ENCODE data around the gene SYT12.
A peak's percentile ranks its signal among the peaks of the same experiment; 100 is the strongest.
"Not testable (repeated sequence)": the region's sequence is repeated elsewhere in the genome, so short reads cannot be mapped to it uniquely, and the experiment has no call there.

The SYT12 gene

DNA sequence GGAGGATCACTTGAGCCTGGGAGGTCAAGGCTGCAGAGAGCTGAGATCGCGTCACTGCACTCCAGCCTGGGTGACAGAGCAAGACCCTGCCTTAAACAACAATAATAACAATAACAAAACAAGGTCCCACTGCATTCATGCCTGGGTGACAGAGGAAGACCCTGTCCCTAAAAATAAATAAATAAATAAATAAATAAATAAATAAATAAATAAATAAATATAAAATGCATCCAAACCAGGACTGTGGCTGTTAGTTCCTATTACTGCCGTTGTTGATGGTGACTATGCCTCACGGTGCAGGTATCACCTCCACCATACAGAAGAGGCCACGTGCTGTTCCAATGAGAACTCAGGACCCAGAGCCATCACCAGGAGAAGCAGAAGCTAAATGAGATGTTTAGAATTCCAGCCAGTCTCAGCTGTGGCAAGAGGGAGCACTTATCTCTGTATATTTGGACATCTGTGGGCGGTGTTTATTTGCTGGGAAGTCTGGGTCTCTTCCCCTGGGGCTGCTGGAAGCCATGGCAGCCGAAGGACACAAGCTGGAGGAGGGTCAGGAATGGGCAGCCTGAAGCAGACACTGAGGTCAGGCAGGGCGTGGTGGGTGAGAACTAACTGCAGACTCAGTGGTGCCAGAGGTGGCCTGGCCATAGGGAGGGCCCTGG lies 26.2 kb upstream of the SYT12 start:
- DNase-seq (ENCODE audit: low read depth, low spot score) = no peak

DNA sequence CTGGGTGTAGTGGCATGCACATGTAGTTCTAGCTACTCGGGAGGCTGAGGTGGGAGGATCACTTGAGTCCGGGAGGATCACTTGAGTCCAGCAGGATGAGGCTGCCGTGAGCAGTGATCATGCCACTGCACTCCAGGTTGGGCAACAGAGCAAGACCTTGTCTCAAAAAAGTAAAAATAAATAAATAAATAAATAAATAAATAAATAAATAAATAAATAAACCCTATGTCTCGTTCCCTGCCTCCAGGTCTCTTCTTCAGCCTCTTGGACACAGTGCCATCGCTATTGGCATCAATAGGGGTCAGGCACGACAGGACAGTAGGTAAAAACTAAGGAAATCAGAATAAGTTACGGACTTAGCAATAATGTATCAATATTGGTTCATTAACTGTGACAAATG lies 23.4 kb upstream of the SYT12 start:
- DNase-seq (ENCODE audit: low read depth, low spot score) = no peak

GRCh38 chr11:67001332-67001731 lies 21.6 kb upstream of the SYT12 start:
- no peak for DNase-seq (ENCODE audit: low read depth, low spot score)

DNA sequence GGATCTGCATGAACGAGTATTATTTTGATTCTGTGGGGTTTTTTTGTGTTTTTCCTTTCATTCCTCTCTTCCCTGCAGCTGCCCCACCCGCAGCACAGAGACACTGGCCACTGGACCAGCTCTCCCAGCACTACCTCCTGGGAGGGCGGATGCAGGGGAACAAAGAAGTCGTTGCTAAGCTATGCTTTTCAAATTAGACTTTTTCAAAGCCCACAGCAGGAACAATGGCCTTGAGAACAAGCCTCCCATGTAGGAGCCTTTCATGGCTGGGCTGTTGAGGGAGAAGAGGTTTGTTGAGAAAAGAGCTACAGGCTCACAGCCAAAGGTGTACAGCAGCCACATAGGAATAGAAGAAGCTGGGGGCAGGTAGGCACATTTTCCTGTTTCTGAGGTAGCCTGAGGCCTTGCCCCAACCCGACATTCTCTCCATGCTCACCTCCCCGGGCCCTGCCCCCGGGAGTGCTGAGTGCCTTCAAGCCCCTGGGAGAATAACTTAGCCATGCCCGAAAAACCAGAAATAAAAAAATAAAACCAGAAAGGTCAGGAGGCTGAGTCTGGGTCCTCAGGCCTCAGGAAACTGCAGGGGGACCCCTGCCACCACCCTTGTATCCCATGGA lies 20.5 kb upstream of the SYT12 start:
- peak; percentile 69 for DNase-seq (ENCODE audit: low read depth, low spot score)

DNA sequence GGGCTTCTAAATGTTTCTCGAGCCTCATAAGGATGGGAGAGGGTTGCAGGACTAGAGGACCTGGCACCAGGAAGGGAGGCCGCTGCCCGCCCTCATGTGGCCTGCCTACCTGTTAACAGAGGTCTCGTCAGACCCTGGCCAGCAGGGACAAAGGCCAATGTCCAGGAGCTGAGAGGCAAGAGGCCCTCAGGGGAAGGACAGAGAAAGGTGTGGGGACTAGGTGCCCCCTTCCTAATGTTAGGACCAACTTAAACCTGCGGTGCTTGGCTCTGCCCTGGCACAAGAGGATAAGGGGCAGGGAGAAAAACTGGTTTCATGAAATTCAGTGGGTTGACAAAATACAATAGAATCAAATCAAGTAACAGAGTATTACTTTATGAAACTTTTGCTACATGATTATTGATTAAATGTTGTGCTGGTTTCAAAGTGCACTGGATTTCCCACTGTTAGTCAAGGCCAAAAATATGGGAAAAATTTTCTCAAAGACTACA lies 20.0 kb upstream of the SYT12 start:
- DNase-seq (ENCODE audit: low read depth, low spot score) = no peak

GRCh38 chr11:67005200-67005599 lies 17.7 kb upstream of the SYT12 start:
- DNase-seq (ENCODE audit: low read depth, low spot score) = not testable (repeated sequence)

GRCh38 chr11:67006029-67006884 lies 16.7 kb upstream of the SYT12 start:
- DNase-seq (ENCODE audit: low read depth, low spot score) = peak; percentile 92

DNA sequence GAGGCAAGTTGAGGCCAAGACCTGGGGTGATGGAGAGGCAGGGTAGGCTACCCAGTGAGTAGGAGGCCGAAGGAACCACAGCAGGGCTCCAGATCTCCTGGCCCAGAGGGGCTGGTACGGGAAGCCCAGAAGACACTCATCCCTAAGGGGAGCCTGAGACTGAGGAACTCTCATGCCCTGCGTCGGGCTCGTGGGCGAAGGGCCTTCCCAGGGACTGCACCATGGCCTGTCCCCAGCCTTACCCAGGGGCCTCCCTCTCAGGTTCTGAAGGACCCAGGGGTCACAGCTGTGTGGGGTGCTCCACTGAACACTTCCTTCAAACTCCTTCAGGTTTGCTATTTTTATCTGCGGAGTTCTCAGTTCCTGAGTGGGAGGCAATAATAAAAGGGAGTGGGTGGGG lies 15.8 kb upstream of the SYT12 start:
- DNase-seq (ENCODE audit: low read depth, low spot score) = no peak

GRCh38 chr11:67010296-67010905 lies 12.5 kb upstream of the SYT12 start:
- DNase-seq (ENCODE audit: low read depth, low spot score) = no peak

DNA sequence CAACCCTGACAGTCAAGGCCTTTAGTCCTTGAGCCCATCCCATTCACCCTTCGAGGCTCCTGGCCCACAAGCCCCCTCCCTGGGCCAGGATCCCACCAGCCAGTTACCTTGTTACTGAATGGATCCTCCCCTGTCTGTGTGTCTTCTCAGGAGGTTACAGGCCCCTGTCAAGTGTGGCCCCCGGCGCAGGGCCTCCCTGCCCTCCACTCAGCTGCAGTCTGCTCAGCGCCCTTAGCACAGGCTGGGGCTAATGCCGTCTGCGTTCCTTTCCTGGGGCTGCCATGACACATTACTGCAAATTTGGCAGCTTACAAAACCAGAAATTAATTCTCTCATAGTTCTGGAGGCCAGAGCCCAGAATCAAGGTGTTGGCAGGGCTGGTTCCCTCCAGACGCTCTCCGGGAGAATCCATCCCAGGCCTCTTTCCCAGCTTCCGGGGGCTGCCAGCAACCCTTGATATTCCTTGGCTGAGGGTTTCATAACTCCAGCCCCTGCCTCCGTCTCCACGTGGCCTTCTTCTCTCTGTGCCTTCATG lies 9.4 kb upstream of the SYT12 start:
- no peak for DNase-seq (ENCODE audit: low read depth, low spot score)

DNA sequence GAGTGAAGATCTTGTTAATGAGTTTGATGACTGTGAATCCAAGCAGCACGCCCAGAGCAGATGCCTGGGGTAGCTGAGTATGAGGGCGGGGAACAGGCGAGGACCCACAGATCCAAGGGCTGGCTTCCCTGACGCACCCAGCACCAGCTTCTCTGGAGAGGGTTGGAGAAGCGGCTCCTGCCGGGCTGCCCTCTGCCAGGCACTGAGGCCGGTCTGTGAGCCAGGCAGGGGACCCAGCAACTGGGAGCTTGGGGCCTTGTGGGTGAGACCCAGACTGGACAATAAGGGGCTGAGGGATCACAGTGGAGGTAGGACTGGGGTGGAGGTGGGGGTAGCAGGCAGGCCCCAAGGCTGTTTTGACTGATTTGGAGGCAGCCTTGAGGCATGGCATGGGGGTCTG lies 8.6 kb upstream of the SYT12 start:
- no peak for DNase-seq (ENCODE audit: low read depth, low spot score)

- no peak for DNase-seq (ENCODE audit: low read depth, low spot score)
Measured at GRCh38 chr11:67015048-67015447, 7.9 kb upstream of the SYT12 start.

GRCh38 chr11:67016550-67016949 lies 6.4 kb upstream of the SYT12 start:
- no peak for DNase-seq (ENCODE audit: low read depth, low spot score)

- DNase-seq (ENCODE audit: low read depth, low spot score) = no peak
Measured at GRCh38 chr11:67020949-67021348, 2.0 kb upstream of the SYT12 start.

- DNase-seq (ENCODE audit: low read depth, low spot score) = no peak
Measured at GRCh38 chr11:67022341-67022933, 497 bp upstream of the SYT12 start.

GRCh38 chr11:67023957-67024353 lies 1.0 kb downstream of the SYT12 start:
- no peak for DNase-seq (ENCODE audit: low read depth, low spot score)

- no peak for DNase-seq (ENCODE audit: low read depth, low spot score)
Measured at GRCh38 chr11:67024410-67024809, 1.5 kb downstream of the SYT12 start.

GRCh38 chr11:67024966-67025365 lies 2.0 kb downstream of the SYT12 start:
- no peak for DNase-seq (ENCODE audit: low read depth, low spot score)

- no peak for DNase-seq (ENCODE audit: low read depth, low spot score)
Measured at GRCh38 chr11:67025750-67026149, 2.8 kb downstream of the SYT12 start.

DNA sequence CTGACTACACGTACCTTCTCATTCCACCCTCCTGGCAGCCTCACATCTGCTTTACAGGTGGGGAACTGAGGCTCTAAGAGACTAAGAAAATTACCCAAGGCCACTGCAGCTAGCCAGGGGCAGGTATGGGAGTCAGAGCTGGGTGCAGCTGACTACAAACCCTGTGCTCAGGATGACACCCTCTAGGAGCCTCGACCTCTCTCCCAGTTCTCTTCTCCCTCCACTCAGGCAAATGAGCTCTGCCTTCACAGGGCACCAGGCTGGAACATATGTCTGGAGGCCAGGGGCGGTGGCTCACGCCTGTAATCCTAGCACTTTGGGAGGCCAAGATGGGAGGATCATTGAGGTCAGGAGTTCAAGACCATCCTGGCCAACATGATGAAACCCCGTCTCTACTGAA lies 4.0 kb downstream of the SYT12 start:
- DNase-seq (ENCODE audit: low read depth, low spot score) = no peak

DNA sequence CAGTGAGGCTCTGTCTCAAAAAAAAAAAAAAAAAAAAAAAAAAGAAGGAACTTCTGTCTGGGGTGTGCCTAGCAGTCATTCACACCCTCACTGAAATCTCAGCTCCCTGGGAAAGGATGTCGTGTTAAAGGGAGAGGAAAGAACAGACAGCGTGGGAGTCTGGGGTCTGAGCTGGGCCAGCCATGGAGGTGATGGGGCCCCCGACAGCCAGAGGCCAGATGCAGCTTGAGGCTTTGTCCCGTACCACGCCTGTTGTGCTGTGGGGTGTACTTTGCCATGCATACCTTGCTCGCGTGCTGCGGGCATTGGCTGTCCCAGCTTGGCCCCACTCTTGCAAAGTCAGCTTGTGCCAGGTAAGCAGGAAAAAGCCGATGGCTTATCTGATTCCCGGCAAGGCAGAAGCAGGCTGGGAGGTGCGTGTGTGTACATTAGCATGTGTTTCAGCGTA lies 4.6 kb downstream of the SYT12 start:
- DNase-seq (ENCODE audit: low read depth, low spot score) = no peak
